ENCODE results near the gene ZNF503. TPM values are rescaled to one million over a fixed set of nuclear protein-coding genes. Genes with fewer than 3 reads are reported as not detected.

ZNF503 gene
- total RNA-seq, 2 donors from 2014 or later = 12.0 to 14.3 TPM

GRCh38 chr10:75408911-75409885, 7.6 kb upstream of the ZNF503 start:
- DNase-seq (peak; percentile 81), ATAC-seq (peak; percentile 93 to 96)
- intact Hi-C loops (cut with DNase I) = loop anchor here (10.0 kb wide), 3 partner anchors 246 to 1366 kb away; no protein-coding TSS in a partner anchor

DNA sequence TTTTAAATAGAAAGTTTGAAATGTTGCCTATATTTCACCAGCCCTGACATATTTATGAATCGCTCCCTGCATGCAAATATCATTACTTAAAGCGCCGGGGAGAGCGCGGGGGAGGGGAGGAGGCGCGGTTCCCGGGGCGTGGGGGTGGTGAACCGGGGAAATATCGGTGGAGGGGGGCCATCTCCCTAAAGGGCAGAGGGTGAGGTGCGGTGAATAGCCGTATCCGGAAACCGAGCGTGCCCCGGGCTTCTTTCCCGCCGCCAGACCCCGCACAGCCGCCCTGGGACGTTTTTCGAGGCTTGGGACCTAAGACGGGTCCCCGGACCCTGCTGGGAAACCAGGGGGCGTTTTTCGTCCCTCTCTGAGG, 6.9 kb upstream of the ZNF503 start:
- intact Hi-C loops (cut with DNase I) = loop anchor here (10.0 kb wide), 3 partner anchors 246 to 1366 kb away; no protein-coding TSS in a partner anchor
- ATAC-seq = peak; percentile 3 to 6
- DNase-seq = no peak

DNA sequence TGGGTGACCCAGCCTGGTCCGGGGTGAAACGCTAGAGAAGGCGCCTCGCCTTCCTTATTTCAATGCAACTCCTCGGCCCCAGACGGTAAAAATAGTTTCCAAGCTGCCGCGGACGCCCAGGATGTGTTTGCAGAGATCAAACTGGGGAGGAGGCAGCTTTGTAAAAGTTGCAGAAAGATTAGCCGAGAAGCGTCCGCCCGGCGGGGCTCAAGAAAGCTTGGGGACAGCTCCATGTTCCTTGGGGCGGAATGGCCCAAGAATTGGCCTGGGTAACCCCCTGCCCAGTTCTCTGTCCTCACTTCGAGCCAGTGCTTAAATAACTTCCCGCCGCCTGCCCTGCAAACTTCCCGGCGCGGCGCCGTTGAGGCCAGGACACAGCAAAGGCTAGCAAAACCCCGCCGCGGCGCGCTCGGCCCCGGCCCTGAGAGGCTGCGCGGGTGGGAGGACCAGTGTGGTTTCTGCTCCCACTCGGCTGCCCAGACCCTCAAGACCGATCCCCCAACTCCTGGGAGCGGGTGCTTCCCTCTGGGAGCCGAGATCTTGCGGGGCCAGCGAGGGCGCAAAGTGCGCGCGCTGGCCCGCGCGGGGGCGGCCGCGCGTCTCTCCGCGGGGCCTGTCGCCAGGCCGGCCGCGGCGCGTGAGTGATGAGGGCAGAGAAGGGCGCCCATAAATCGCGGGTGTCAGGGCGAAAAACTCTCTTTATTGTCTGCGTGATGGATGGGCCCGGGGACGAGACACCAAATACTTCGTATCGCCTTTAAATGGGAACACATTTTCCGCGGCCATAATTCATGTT, 6.3 kb upstream of the ZNF503 start:
- DNase-seq (peak; percentile 63), ATAC-seq (peak; percentile 23 to 38)
- intact Hi-C loops (cut with DNase I) = loop anchor here (10.0 kb wide), 3 partner anchors 247 to 1367 kb away; no protein-coding TSS in a partner anchor

DNA sequence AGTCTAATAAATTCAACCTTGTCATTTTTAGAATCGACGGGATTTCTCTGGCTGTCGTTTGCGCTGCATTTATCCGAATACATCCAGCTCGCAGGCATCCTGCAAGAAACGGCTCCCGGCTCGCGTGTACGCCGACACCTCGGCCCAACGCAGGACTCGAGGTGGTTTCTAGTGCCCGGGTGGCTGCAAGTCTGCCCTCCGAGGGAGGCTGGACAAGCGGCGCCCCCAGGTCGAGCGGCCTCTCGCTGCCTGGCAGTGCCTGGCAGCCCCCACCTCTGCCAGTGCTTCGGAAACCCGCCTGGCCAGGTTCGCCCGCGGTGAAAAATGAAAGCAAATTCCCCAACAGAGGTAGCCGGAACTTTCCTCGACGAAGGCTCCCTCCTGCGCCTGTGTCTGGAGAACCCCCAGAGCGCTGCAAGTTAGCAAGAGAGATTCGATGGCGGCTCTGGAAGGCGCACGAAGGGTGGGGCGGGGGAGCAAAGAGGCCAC, 5.7 kb upstream of the ZNF503 start:
- intact Hi-C loops (cut with DNase I) = loop anchor here (10.0 kb wide), 3 partner anchors 248 to 1368 kb away; no protein-coding TSS in a partner anchor
- ATAC-seq (no peak), DNase-seq (no peak)

GRCh38 chr10:75406462-75407223, 5.1 kb upstream of the ZNF503 start:
- DNase-seq = no peak
- intact Hi-C loops (cut with DNase I) = loop anchor here (10.0 kb wide), 3 partner anchors 248 to 1368 kb away; no protein-coding TSS in a partner anchor
- ATAC-seq = no peak

- intact Hi-C loops (cut with DNase I) = loop anchor here (10.0 kb wide), 3 partner anchors 249 to 1369 kb away; no protein-coding TSS in a partner anchor
- no peak for DNase-seq
- no peak for ATAC-seq
Observed at GRCh38 chr10:75405598-75406461, 4.3 kb upstream of the ZNF503 start.

DNA sequence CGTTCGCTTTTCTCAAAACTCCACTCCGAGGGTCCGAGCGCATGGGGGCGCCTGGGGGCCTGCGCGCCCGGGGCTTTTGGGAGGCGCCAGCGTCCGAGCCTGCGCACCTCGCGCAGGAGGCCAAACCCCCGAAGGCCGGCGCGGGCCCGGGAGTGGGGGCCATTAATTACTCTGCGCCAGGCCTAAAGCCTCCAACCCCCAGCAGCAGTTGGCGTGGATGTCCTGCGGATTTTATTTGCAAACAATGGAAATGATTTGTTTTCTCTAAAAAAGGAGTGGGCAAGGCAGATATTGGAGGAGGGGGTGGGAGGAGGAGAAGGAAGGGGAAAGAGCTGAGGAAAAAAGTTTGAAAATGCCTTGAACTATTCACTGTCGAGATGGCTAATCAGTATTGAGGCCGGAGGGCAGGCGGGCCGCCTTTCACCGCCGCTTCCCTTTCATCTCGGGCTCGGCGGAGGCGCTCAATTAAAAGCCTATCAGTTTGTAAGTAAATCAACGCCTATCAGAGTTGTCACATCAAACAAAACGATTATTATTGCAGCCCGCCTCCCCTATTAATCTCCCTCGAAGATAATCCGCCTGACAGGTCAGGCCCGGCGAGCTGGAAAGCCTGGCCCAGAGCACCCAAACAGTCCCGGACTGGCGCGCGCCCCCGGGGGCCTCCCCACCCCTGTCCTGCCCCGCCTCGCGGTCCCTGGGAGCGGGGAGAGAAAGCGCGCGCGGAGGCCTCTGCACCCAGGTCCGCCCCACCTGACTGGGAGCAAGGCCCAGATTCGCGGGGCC, 3.4 kb upstream of the ZNF503 start:
- no peak for DNase-seq
- intact Hi-C loops (cut with DNase I) = loop anchor here (5.0 to 10.0 kb wide), 6 partner anchors 250 to 1370 kb away; no protein-coding TSS in a partner anchor

GRCh38 chr10:75403939-75404814, 2.6 kb upstream of the ZNF503 start:
- intact Hi-C loops (cut with DNase I) = loop anchor here (5.0 to 10.0 kb wide), 6 partner anchors 251 to 1371 kb away; no protein-coding TSS in a partner anchor
- ATAC-seq = no peak
- DNase-seq = peak; percentile 33

More for the DNA sequence above, 3.4 kb upstream of the ZNF503 start:
- ATAC-seq = no peak

GRCh38 chr10:75403144-75403938, 1.8 kb upstream of the ZNF503 start:
- no peak for ATAC-seq
- peak; percentile 44 for DNase-seq
- intact Hi-C loops (cut with DNase I) = loop anchor here (5.0 to 10.0 kb wide), 6 partner anchors 251 to 1371 kb away; no protein-coding TSS in a partner anchor

- ATAC-seq (peak in 1 of 2 donors; percentile 0), DNase-seq (peak; percentile 48)
- intact Hi-C loops (cut with DNase I) = loop anchor here (5.0 to 10.0 kb wide), 6 partner anchors 252 to 1372 kb away; no protein-coding TSS in a partner anchor
Observed at GRCh38 chr10:75402486-75403143, 1.1 kb upstream of the ZNF503 start.

DNA sequence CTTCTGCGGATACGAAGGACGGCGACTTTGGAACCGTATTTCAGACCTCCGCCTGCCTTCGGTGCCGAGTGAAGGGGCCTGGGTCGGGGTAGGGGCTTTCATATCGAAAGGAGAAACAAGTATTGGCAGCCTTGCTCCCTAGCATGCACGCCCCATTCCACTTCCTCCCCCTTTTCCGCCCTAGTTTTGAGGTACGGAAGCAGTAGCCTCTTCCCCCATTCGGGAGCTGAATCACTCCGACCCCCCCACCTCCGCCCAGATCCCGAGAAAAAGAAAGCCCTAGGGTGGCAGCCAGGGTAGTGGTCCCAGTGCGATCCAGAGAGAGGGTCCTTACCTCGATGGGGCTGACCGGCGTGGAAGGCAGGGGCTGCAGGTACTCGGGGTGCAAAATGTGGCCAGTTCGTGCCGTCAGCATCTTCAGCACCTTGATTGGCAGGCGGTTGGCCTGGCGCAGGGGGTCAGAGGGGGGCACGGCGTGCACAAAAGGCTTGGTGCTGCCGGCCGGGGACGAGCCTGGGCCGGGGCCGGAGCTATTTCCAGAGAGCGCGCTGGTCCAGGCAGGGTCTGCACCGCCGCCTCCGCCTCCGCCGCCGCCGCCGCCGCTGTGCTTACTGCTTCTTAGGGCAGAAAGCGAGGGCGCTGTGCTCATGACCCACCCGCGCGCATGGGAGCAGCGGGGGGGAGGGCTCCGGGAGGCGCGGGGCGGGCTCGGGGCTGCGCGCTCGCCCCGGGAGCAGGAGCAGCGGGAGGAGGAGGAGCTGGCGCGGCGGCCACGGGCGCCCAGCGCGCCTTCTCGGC, 594 bp downstream of the ZNF503 start:
- intact Hi-C loops (cut with DNase I) = loop anchor here (2.0 to 10.0 kb wide), 7 partner anchors 254 to 1374 kb away; no protein-coding TSS in a partner anchor
- peak; percentile 16 to 43 for ATAC-seq
- DNase-seq = peak; percentile 75

DNA sequence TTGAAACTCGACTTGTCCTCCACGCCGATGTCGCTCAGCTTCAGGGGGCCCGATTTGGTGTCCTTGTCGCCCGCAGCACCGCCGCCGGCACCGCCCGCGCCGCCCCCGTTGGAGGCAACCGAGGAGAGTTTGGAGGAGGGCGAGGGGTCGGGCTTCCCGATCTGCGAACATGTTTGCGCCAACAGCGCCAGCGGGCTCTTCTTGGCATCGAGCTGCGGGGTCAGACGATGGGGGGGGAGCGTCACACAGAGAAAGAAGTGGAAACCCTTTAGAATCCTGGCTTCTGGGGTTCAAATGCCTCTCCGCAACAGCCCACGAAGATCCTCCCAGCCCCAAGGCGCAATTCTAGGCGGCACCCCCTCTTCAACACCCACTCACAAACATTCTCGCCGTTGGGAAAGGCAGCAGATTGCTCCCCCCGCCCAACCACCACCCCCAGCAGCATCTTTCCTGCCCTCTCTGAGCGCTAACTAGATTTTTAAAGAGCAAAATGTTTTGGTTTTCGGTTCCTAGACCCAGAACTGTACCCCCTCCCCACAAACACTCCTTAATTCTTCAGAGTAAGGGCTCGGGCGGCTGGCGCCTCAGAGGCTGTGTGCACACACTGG, 1.3 kb downstream of the ZNF503 start:
- intact Hi-C loops (cut with DNase I) = loop anchor here (2.0 to 10.0 kb wide), 7 partner anchors 255 to 1375 kb away; no protein-coding TSS in a partner anchor
- DNase-seq (peak; percentile 67), ATAC-seq (no peak)

All from left cardiac atrium (tissue), 4 donors.